ENCODE results near the gene ANKH. TPM values are rescaled to one million over a fixed set of nuclear protein-coding genes. Genes with fewer than 3 reads are reported as not detected.

ANKH gene
- total RNA-seq, 1 donor from 2014 or later, result 10.3 TPM

DNA sequence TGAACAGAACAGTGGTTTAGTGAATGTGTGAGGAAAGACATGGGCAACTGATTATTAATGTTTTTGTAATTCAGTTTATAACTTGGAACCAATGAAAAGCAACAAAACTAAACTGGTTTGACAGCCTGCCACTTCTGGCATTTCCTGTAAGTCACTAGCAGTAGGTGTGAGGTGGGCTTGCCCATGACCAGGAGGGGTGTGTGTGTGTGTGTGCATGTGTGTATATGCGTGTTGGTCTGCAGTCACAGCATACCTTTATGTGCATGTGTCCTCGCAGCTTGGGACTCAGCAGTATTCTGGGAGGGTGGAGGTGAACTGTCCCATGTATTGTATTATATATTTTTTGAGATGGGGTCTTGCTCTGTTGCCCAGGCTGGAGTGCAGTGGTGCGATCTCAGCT lies 174.7 kb downstream of the ANKH start:
- TF ChIP-seq, protein P1, sequence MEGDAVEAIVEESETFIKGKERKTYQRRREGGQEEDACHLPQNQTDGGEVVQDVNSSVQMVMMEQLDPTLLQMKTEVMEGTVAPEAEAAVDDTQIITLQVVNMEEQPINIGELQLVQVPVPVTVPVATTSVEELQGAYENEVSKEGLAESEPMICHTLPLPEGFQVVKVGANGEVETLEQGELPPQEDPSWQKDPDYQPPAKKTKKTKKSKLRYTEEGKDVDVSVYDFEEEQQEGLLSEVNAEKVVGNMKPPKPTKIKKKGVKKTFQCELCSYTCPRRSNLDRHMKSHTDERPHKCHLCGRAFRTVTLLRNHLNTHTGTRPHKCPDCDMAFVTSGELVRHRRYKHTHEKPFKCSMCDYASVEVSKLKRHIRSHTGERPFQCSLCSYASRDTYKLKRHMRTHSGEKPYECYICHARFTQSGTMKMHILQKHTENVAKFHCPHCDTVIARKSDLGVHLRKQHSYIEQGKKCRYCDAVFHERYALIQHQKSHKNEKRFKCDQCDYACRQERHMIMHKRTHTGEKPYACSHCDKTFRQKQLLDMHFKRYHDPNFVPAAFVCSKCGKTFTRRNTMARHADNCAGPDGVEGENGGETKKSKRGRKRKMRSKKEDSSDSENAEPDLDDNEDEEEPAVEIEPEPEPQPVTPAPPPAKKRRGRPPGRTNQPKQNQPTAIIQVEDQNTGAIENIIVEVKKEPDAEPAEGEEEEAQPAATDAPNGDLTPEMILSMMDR (conservative IDR thresholded peaks at IDR 0.05; ENCODE audit: low read depth, low read length), result no peak
- no peak overlapping the region for H3K4me3 ChIP-seq (ENCODE audit: low read depth, low read length)
- no peak for DNase-seq (ENCODE audit: low read depth)

DNA sequence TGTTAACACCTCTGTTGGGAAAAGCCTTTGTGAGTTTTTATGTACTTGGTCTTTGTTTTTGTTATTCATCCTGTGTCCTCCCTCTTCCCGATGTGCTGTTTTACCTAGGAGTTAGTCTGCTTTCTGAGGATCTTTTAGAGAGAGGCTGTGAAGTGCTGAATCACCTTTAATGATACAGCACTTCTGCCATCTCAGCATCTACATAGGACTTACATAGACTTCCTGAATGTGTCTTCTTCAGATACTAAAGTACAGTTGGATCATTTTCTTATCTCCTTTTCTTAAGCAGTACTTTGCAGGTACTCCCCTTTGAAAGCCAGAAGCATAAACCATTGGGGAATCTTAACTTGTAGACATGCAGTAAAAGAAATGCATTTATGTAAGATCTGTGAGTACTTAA lies 175.5 kb downstream of the ANKH start:
- DNase-seq (ENCODE audit: low read depth), result no peak
- TF ChIP-seq, protein P1 (conservative IDR thresholded peaks at IDR 0.05; ENCODE audit: low read depth, low read length), result no peak
- H3K4me3 ChIP-seq (ENCODE audit: low read depth, low read length), result no peak overlapping the region

DNA sequence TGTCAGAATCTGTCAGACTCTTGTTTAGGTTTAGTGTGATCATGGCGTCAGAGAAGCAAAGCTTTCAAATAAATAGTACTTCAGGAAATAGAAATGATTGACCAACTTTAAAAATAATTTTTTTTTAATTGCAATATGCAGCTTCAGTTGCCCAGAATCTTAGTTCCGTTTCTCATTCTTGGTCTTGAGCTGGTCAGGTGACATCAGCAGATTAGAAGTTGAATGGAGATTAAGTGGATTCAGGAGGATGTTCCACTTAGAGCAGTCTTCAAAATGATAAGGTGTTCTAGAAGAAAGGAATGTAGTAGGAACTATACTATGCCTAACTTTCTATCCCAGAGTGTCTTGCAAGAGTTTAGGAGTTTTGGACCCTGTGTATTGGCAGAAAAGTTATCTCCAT lies 176.4 kb downstream of the ANKH start:
- no peak overlapping the region for H3K4me3 ChIP-seq (ENCODE audit: low read depth, low read length)
- no peak for DNase-seq (ENCODE audit: low read depth)
- TF ChIP-seq, protein P1 (conservative IDR thresholded peaks at IDR 0.05; ENCODE audit: low read depth, low read length), result no peak

DNA sequence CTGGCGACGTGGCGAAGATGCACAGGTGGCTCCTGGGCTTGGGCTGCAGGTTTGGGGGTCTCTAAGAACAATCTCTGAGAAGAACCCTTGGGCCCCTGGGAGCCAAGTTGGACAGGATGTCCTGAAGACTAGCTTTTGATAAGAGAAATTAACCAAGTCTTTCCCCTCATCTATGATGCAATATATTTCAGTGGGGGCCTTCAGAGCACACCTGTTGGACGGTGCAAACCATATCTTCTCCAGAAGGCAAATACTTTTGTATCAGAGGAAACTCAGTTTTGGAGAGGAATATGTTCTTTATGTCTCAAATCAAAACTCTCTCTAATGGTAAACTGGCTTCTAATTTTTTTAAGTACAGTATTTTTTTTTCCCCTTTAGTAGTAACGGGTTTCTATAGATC lies 178.5 kb downstream of the ANKH start:
- DNase-seq (ENCODE audit: low read depth), result no peak
- TF ChIP-seq, protein P1 (conservative IDR thresholded peaks at IDR 0.05; ENCODE audit: low read depth, low read length), result no peak
- H3K4me3 ChIP-seq (ENCODE audit: low read depth, low read length), result no peak overlapping the region

DNA sequence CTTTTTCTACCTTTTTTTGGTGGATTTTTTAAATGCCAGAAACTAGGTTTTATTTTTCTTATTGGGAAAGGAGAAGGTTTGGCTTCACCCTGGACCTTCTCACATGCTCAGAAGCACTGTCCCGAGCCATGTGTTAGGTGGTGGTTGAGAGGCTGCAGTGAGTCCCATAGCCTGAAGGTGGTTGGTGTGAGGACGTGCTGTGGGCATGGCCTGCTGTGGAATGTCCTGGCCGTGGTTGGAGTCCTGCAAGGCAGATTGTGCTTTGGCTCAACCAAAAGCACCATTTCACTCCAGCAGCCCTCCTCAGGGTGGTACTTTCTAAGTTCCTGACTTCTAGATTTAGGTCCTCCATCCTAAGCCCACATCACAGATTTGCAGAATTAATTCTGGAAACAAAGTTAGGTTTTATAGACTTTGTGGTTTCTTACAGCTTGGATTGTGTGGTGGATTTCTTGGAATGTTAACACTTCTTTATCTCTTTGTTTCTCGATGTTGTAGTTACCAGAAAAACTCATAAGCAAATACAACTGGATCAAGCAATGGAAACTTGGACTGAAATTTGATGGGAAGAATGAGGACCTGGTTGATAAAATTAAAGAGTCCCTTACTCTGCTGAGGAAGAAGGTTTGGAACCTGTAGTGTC lies 184.4 kb downstream of the ANKH start:
- H3K4me3 ChIP-seq (ENCODE audit: low read depth, low read length), result no peak overlapping the region
- DNase-seq (ENCODE audit: low read depth), result no peak
- TF ChIP-seq, protein P1 (conservative IDR thresholded peaks at IDR 0.05; ENCODE audit: low read depth, low read length), result no peak

DNA sequence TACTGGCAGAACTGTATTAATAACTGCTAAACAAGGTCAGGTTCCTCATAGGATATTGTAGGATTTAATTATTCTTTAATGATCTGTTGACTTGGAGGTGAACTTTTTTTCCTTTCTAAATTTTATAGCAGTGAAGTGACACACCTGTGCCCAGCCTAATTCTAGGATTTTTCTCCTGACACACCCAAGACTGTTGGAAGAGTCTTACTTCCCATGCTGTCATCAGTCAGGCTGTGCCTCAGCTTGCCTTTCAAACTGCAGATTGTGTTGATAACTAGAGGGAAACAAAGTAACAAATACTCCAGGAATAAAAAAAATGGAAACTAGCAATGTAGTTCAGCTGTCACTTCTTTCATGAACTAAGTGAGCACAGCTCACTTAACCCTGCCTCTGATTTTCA lies 185.1 kb downstream of the ANKH start:
- TF ChIP-seq, protein P1 (conservative IDR thresholded peaks at IDR 0.05; ENCODE audit: low read depth, low read length), result no peak
- no peak overlapping the region for H3K4me3 ChIP-seq (ENCODE audit: low read depth, low read length)
- no peak for DNase-seq (ENCODE audit: low read depth)

DNA sequence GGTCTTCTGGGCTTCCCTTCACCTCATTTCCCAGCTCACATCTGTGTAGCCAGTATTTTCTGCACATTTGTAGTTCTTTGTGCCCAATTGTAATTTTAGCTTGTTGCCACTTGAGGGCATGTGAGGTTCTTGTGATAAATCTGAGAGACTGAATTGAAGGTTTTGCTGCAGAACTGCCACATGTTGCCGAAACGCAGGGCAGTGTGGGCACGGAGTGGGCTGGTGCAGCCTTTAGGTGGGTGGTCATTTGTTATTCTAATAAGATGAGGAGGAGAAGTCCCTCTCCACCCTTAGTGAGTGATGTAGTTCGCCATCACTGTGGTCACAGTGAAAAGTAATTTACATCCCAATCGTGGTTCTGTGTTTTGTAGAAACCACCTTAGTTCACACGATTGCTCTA lies 185.8 kb downstream of the ANKH start:
- DNase-seq (ENCODE audit: low read depth), result no peak
- TF ChIP-seq, protein P1 (conservative IDR thresholded peaks at IDR 0.05; ENCODE audit: low read depth, low read length), result peak; percentile 70
- no peak overlapping the region for H3K4me3 ChIP-seq (ENCODE audit: low read depth, low read length)

All from epithelial cell of proximal tubule (primary cell).